ENCODE measurements around the gene NPAS3.

GRCh38 chr14:32933629-32934072 is 5.0 kb upstream of the NPAS3 start:
- TF ChIP-seq CTCF (IDR thresholded peaks at IDR 0.05; ENCODE audit: insufficient read depth, low read length) (no peak), GABPA (IDR thresholded peaks at IDR 0.05; ENCODE audit: low read depth) (no peak), POLR2AphosphoS5 (IDR thresholded peaks at IDR 0.05; ENCODE audit: low read depth) (no peak)

Measured in HL-60 (cell line).